Stimulated activated CD4-positive, alpha-beta T cell treated with anti-CD3 and anti-CD28 coated beads, Interleukin-2, amount 100 ng/mL, for 48 hours (primary cell): ENCODE results near the gene ADGRL2.

Experiments
- DNase-seq, 2 donors: peaks; one replicate each; pipeline ENCODE4 v3.0.0-alpha.2; 2020

The ADGRL2 gene

GRCh38 chr1:81808760-81809159 lies 8.0 kb downstream of the ADGRL2 start:
- no peak for DNase-seq

- no peak for DNase-seq
These were observed 9.1 kb downstream of the ADGRL2 start for GRCh38 chr1:81809808-81810207.

GRCh38 chr1:81811757-81812371 lies 11.1 kb downstream of the ADGRL2 start:
- DNase-seq, result no peak

GRCh38 chr1:81812712-81813111 lies 12.0 kb downstream of the ADGRL2 start:
- DNase-seq, result no peak

GRCh38 chr1:81813691-81814090 lies 13.0 kb downstream of the ADGRL2 start:
- DNase-seq, result no peak

- no peak for DNase-seq
These were observed 18.9 kb downstream of the ADGRL2 start for GRCh38 chr1:81819613-81820012.

GRCh38 chr1:81820765-81821164 lies 20.0 kb downstream of the ADGRL2 start:
- no peak for DNase-seq

GRCh38 chr1:81823082-81823481 lies 22.3 kb downstream of the ADGRL2 start:
- no peak for DNase-seq

- DNase-seq, result no peak
These were observed 24.0 kb downstream of the ADGRL2 start for GRCh38 chr1:81824759-81825158.

- no peak for DNase-seq
These were observed 27.2 kb downstream of the ADGRL2 start for GRCh38 chr1:81827942-81828341.

- no peak for DNase-seq
These were observed 31.8 kb downstream of the ADGRL2 start for GRCh38 chr1:81832573-81832972.

GRCh38 chr1:81833722-81834121 lies 33.0 kb downstream of the ADGRL2 start:
- DNase-seq, result no peak

- no peak for DNase-seq
These were observed 33.5 kb downstream of the ADGRL2 start for GRCh38 chr1:81834268-81834667.

- no peak for DNase-seq
These were observed 34.4 kb downstream of the ADGRL2 start for GRCh38 chr1:81834921-81835698.

- no peak for DNase-seq
These were observed 35.4 kb downstream of the ADGRL2 start for GRCh38 chr1:81836007-81836626.

- DNase-seq, result no peak
These were observed 38.0 kb downstream of the ADGRL2 start for GRCh38 chr1:81838600-81839218.

GRCh38 chr1:81840805-81841204 lies 40.1 kb downstream of the ADGRL2 start:
- DNase-seq, result no peak

GRCh38 chr1:81841795-81842194 lies 41.1 kb downstream of the ADGRL2 start:
- DNase-seq, result no peak

- no peak for DNase-seq
These were observed 43.7 kb downstream of the ADGRL2 start for GRCh38 chr1:81844477-81844876.

- DNase-seq, result no peak
These were observed 45.9 kb downstream of the ADGRL2 start for GRCh38 chr1:81846630-81847029.

- no peak for DNase-seq
These were observed 46.3 kb downstream of the ADGRL2 start for GRCh38 chr1:81847063-81847462.

GRCh38 chr1:81848880-81849682 lies 48.3 kb downstream of the ADGRL2 start:
- no peak for DNase-seq

- DNase-seq, result no peak
These were observed 49.3 kb downstream of the ADGRL2 start for GRCh38 chr1:81850031-81850430.
